Caco-2 (cell line): ENCODE measurements around the gene PRKCB. TPM values are rescaled to one million over a fixed set of nuclear protein-coding genes. Genes with fewer than 3 reads are reported as not detected.

ENCODE experiments used
- BruUV-seq: library from RNA; stranded (reverse); fragments of 400-500 nt; replicated peaks from 2 replicates; lab custom pipeline; 2021; lab: Mats Ljungman, UMichigan
- CTCF ChIA-PET: fragments of 300-600 bp; sonication (Branson Sonifier 250); formaldehyde crosslinking; loops from one replicate; lab custom pipeline; 2022; ENCODE audit warnings: antibody characterized with exemption; lab: Charles Lee
- POLR2A ChIA-PET: fragments of 300-600 bp; sonication (Branson Sonifier 250); formaldehyde crosslinking; loops from one replicate; lab custom pipeline; 2022; ENCODE audit warnings: antibody characterized with exemption; lab: Charles Lee
- DNase-seq, 2 experiments: peaks; one replicate each; pipeline versions ENCODE4 v3.0.0 to v3.0.0-alpha.2; 2020 to 2022
- H3K27me3 ChIP-seq: replicated peaks from 2 replicates; pipeline ENCODE4 v1.6.0; 2011; ENCODE audit warnings: low read length; ENCODE audit not compliant: control insufficient read depth, insufficient read depth
- H3K36me3 ChIP-seq: 2 replicates; pipeline ENCODE4 v1.5.1; 2011; ENCODE audit warnings: low read length; ENCODE audit not compliant: control insufficient read depth, insufficient read depth
- H3K4me1 ChIP-seq: fragments of 250-450 bp; sonication (Bioruptor Pico); 2 replicates; pipeline ENCODE4 v1.5.1; 2020; ENCODE audit warnings: mild to moderate bottlenecking
- H3K4me3 ChIP-seq: 2 replicates; pipeline ENCODE4 v1.5.1; 2011; ENCODE audit warnings: low read depth, mild to moderate bottlenecking, control low read depth, low read length
- H3K9me3 ChIP-seq: fragments of 250-450 bp; sonication (Bioruptor Pico); 2 replicates; pipeline ENCODE4 v1.5.1; 2020; ENCODE audit warnings: mild to moderate bottlenecking, moderate library complexity
- H3K27ac Mint-ChIP-seq: one replicate; pipeline ENCODE4 v1.8.0; 2022; ENCODE audit warnings: mixed read lengths; ENCODE audit not compliant: unreplicated experiment
- H3K27me3 Mint-ChIP-seq: one replicate; pipeline ENCODE4 v1.8.0; 2022; ENCODE audit warnings: mixed read lengths; ENCODE audit not compliant: insufficient read depth, unreplicated experiment
- H3K36me3 Mint-ChIP-seq: one replicate; pipeline ENCODE4 v1.8.0; 2022; ENCODE audit warnings: mild to moderate bottlenecking, mixed read lengths; ENCODE audit not compliant: insufficient read depth, unreplicated experiment
- H3K4me1 Mint-ChIP-seq: one replicate; pipeline ENCODE4 v1.8.0; 2022; ENCODE audit warnings: low read depth, mixed read lengths; ENCODE audit not compliant: unreplicated experiment
- H3K4me3 Mint-ChIP-seq: one replicate; pipeline ENCODE4 v1.8.0; 2022; ENCODE audit warnings: mild to moderate bottlenecking, moderate library complexity, mixed read lengths; ENCODE audit not compliant: unreplicated experiment
- H3K9me3 Mint-ChIP-seq: one replicate; pipeline ENCODE4 v1.8.0; 2022; ENCODE audit warnings: mixed read lengths; ENCODE audit not compliant: unreplicated experiment
- intact Hi-C: fragments of 100-400 bp; cut with micrococcal nuclease; formaldehyde crosslinking; loops from one replicate; pipeline ENCODE4 v1.10.0; 2022; ENCODE audit not compliant: unreplicated experiment
- total RNA-seq: library from RNA; stranded (reverse); gene quantifications from 2 replicates; pipeline ENCODE4 v1.2.3, GENCODE V29; 2022
- TF ChIP-seq, protein P1 (sequence below), 2 experiments: fragments of 200-600 bp in 1 of 2; IDR thresholded peaks; 1 replicate in 1 of 2; 2 replicates in 1 of 2; pipeline versions ENCODE4 v1.5.1 to v1.8.0; 2011 to 2022; ENCODE audit warnings: antibody characterized with exemption in 1 of 2, control low read depth in 1 of 2, inconsistent platforms in 1 of 2, low read depth in 1 of 2, low read length in 1 of 2, mild to moderate bottlenecking in 1 of 2, moderate library complexity in 1 of 2; ENCODE audit not compliant: insufficient read depth in 1 of 2, severe bottlenecking in 1 of 2, unreplicated experiment in 1 of 2

Gene PRKCB
- total RNA-seq, 1 experiment from 2014 or later, result not detected

DNA sequence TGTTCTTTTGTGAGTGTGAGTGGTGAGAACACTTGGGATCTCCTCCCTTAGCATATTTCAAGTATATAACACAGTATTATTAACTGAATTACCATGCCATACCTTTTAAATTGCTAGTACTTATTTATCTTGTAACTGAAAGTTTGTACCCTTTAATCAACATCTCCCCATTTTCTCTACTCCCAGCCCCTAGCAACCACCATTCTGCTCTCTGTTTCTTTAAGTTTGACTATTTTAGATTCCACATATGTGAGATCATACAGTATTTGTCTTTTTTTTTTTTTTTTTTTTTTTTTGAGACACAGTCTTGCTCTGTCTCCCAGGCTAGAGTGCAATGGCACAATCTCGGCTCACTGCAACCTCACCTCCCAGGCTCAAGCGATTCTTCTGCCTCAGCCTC lies 302.8 kb downstream of the PRKCB start:
- Histone ChIP-seq H3K36me3 (no peaks in the 10 kb centered on the region), H3K9me3 (no peaks in the 10 kb centered on the region), H3K4me3 (no peak overlapping the region), H3K4me1 (no peaks in the 10 kb centered on the region), H3K27me3 (no peaks in the 10 kb centered on the region)
- Mint-ChIP-seq H3K27me3 (peaks cover 4% of the 10 kb centered on the region), H3K4me1 (no peaks in the 10 kb centered on the region), H3K36me3 (no peaks in the 10 kb centered on the region), H3K9me3 (no peaks in the 10 kb centered on the region), H3K4me3 (no peak overlapping the region), H3K27ac (no peak overlapping the region)
- no peak for DNase-seq
- no TSS peak for BruUV-seq
- intact Hi-C loops, result no loop called here
- TF ChIP-seq, protein P1, sequence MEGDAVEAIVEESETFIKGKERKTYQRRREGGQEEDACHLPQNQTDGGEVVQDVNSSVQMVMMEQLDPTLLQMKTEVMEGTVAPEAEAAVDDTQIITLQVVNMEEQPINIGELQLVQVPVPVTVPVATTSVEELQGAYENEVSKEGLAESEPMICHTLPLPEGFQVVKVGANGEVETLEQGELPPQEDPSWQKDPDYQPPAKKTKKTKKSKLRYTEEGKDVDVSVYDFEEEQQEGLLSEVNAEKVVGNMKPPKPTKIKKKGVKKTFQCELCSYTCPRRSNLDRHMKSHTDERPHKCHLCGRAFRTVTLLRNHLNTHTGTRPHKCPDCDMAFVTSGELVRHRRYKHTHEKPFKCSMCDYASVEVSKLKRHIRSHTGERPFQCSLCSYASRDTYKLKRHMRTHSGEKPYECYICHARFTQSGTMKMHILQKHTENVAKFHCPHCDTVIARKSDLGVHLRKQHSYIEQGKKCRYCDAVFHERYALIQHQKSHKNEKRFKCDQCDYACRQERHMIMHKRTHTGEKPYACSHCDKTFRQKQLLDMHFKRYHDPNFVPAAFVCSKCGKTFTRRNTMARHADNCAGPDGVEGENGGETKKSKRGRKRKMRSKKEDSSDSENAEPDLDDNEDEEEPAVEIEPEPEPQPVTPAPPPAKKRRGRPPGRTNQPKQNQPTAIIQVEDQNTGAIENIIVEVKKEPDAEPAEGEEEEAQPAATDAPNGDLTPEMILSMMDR (IDR thresholded peaks at IDR 0.05; ENCODE audit: insufficient read depth in 1 of 2, low read depth in 1 of 2, low read length in 1 of 2, severe bottlenecking in 1 of 2, unreplicated experiment in 1 of 2), result no peak
- ChIA-PET POLR2A (no interaction called here), CTCF (no interaction called here)

DNA sequence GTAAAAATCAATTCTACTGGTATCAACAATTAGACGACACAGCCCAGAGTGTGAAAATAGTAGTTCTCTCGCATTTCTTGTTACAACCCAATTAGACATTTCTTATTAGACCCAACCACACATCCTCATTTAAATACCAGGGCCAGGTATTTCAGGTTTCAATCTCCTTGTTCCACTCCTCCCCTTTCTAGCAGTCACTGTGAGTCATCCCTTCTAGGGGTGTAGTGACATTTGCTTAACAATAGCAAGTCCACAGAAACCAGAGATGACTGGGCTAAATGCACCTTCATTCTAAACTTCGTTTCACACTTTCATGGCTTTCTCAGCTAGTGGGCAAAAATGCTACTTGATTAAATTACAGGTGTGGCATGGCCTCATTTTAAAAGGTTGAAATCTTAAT lies 303.5 kb downstream of the PRKCB start:
- H3K27ac Mint-ChIP-seq, result no peak overlapping the region

DNA sequence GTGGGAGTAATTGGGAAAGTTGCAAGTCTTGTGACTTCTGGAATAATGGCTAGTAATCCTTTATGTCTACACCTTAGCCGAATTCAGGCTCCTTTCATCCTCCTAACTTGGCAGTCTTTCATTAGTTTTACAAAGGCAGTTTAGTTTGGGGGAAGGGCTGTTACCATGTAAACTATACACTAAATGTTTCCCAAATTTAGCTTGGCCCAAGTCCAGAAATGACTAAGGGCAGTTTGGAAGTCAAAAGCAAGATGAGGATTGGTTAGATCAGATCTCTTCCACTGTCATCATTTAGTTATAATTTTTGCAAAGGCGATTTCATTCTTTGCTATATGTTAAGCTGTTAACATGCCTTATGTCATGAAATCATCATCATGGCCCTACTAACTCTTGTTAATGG lies 304.9 kb downstream of the PRKCB start:
- Mint-ChIP-seq H3K4me1 (no peaks in the 10 kb centered on the region), H3K27ac (no peak overlapping the region)

More for the DNA sequence above, 303.5 kb downstream of the PRKCB start:
- Histone ChIP-seq H3K9me3 (no peaks in the 10 kb centered on the region), H3K4me1 (no peaks in the 10 kb centered on the region), H3K27me3 (no peaks in the 10 kb centered on the region), H3K36me3 (no peaks in the 10 kb centered on the region), H3K4me3 (no peak overlapping the region)
- TF ChIP-seq, protein P1 (IDR thresholded peaks at IDR 0.05; ENCODE audit: insufficient read depth in 1 of 2, low read depth in 1 of 2, low read length in 1 of 2, severe bottlenecking in 1 of 2, unreplicated experiment in 1 of 2), result no peak
- Mint-ChIP-seq H3K4me3 (no peak overlapping the region), H3K36me3 (no peaks in the 10 kb centered on the region), H3K9me3 (no peaks in the 10 kb centered on the region), H3K4me1 (no peaks in the 10 kb centered on the region), H3K27me3 (peaks cover 8% of the 10 kb centered on the region)
- BruUV-seq, result no TSS peak
- ChIA-PET POLR2A (no interaction called here), CTCF (no interaction called here)
- intact Hi-C loops, result no loop called here
- no peak for DNase-seq

More for the DNA sequence above, 304.9 kb downstream of the PRKCB start:
- intact Hi-C loops, result no loop called here
- Histone ChIP-seq H3K4me1 (no peaks in the 10 kb centered on the region), H3K36me3 (no peaks in the 10 kb centered on the region), H3K27me3 (no peaks in the 10 kb centered on the region), H3K4me3 (no peak overlapping the region), H3K9me3 (no peaks in the 10 kb centered on the region)
- ChIA-PET POLR2A (no interaction called here), CTCF (no interaction called here)
- H3K4me3 Mint-ChIP-seq, result no peak overlapping the region
- DNase-seq, result no peak
- H3K36me3 Mint-ChIP-seq, result no peaks in the 10 kb centered on the region
- TF ChIP-seq, protein P1 (IDR thresholded peaks at IDR 0.05; ENCODE audit: insufficient read depth in 1 of 2, low read depth in 1 of 2, low read length in 1 of 2, severe bottlenecking in 1 of 2, unreplicated experiment in 1 of 2), result no peak
- H3K9me3 Mint-ChIP-seq, result no peaks in the 10 kb centered on the region
- no TSS peak for BruUV-seq
- peaks cover 8% of the 10 kb centered on the region for H3K27me3 Mint-ChIP-seq
